H1 (cell line): ENCODE results near the gene PRAMEF20.

ENCODE experiments used
- E2F6 ChIP-seq: IDR thresholded peaks from 2 replicates; pipeline ENCODE4 v1.6.1; 2012; ENCODE audit warnings: inconsistent platforms
- EZH2 ChIP-seq: fragments of 200-600 bp; sonication (generic); IDR thresholded peaks from 2 replicates; pipeline ENCODE4 v1.7.1; 2012; ENCODE audit warnings: low read depth, mild to moderate bottlenecking, moderate library complexity, low read length, inconsistent platforms; ENCODE audit not compliant: severe bottlenecking
- MAX ChIP-seq: IDR thresholded peaks from 2 replicates; pipeline ENCODE4 v1.6.1; 2012; ENCODE audit warnings: inconsistent platforms
- RAD21 ChIP-seq, 2 experiments: IDR thresholded peaks in 1 of 2; conservative IDR thresholded peaks in 1 of 2; 2 replicates each; pipeline ENCODE4 v1.6.1; 2011; ENCODE audit warnings: low read depth in 2 of 2, low read length in 2 of 2, improper control_type of control experiment in 1 of 2, inconsistent platforms in 1 of 2, mild to moderate bottlenecking in 1 of 2, moderate library complexity in 1 of 2
- RBBP5 ChIP-seq: IDR thresholded peaks from 2 replicates; pipeline ENCODE4 v1.7.1; 2012; ENCODE audit warnings: low read depth, mild to moderate bottlenecking, inconsistent platforms, low read length, moderate library complexity, borderline replicate concordance
- SUZ12 ChIP-seq: fragments of 200-600 bp; sonication (generic); IDR thresholded peaks from 2 replicates; pipeline ENCODE4 v1.6.1; 2012; ENCODE audit warnings: mild to moderate bottlenecking, inconsistent platforms, low read length, moderate library complexity, mixed read lengths
- TF ChIP-seq, protein P1 (sequence below), 3 experiments: IDR thresholded peaks; 1 replicate in 2 of 3; 2 replicates in 1 of 3; pipeline versions ENCODE4 v1.5.1 to v1.6.1; 2011; ENCODE audit warnings: low read length in 3 of 3, mild to moderate bottlenecking in 3 of 3, inconsistent platforms in 2 of 3, low read depth in 1 of 3, moderate library complexity in 1 of 3; ENCODE audit not compliant: insufficient read depth in 1 of 3; ENCODE audit errors: control extremely low read depth in 1 of 3
- TF ChIP-seq, protein P2 (sequence below): IDR thresholded peaks from 2 replicates; pipeline ENCODE4 v1.6.1; 2011; ENCODE audit warnings: low read length, improper control_type of control experiment

- no peak for TF ChIP-seq RAD21 (IDR thresholded peaks at IDR 0.05 in 1 of 2, conservative IDR thresholded peaks at IDR 0.05 in 1 of 2; ENCODE audit: low read depth in 2 of 2, low read length in 2 of 2)
- no peak for TF ChIP-seq MAX
- TF ChIP-seq, protein P1, sequence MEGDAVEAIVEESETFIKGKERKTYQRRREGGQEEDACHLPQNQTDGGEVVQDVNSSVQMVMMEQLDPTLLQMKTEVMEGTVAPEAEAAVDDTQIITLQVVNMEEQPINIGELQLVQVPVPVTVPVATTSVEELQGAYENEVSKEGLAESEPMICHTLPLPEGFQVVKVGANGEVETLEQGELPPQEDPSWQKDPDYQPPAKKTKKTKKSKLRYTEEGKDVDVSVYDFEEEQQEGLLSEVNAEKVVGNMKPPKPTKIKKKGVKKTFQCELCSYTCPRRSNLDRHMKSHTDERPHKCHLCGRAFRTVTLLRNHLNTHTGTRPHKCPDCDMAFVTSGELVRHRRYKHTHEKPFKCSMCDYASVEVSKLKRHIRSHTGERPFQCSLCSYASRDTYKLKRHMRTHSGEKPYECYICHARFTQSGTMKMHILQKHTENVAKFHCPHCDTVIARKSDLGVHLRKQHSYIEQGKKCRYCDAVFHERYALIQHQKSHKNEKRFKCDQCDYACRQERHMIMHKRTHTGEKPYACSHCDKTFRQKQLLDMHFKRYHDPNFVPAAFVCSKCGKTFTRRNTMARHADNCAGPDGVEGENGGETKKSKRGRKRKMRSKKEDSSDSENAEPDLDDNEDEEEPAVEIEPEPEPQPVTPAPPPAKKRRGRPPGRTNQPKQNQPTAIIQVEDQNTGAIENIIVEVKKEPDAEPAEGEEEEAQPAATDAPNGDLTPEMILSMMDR (IDR thresholded peaks at IDR 0.05; ENCODE audit: control extremely low read depth in 1 of 3, insufficient read depth in 1 of 3, low read depth in 1 of 3, low read length in 3 of 3) = no peak
- no peak for TF ChIP-seq E2F6
- TF ChIP-seq EZH2 = no peak
- TF ChIP-seq RBBP5 = no peak
- TF ChIP-seq, protein P2, sequence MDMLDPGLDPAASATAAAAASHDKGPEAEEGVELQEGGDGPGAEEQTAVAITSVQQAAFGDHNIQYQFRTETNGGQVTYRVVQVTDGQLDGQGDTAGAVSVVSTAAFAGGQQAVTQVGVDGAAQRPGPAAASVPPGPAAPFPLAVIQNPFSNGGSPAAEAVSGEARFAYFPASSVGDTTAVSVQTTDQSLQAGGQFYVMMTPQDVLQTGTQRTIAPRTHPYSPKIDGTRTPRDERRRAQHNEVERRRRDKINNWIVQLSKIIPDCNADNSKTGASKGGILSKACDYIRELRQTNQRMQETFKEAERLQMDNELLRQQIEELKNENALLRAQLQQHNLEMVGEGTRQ = no peak
- TF ChIP-seq SUZ12 = no peak
Observed at GRCh38 chr1:13451399-13451965, 41.2 kb downstream of the PRAMEF20 start.
